Uterus (tissue), 4 donors: Measurements from ENCODE around the gene TMEM181. TPM values are rescaled to one million over a fixed set of nuclear protein-coding genes. Genes with fewer than 3 reads are reported as not detected.
"Not testable (repeated sequence)": the region's sequence is repeated elsewhere in the genome, so short reads cannot be mapped to it uniquely, and the experiment has no call there.

Experiments used
- DNase-seq, 2 donors: peaks; one replicate each; pipeline ENCODE4 v3.0.0-alpha.2; 2019 to 2020
- H3K27ac ChIP-seq, 2 donors: fragments of 200-600 bp; sonication (generic); 1 replicate in 1 of 2; 2 replicates in 1 of 2; pipeline ENCODE4 v1.5.1; 2016 to 2018
- H3K27me3 ChIP-seq, 2 donors: fragments of 200-600 bp; sonication (generic); one replicate each; pipeline ENCODE4 v1.5.1; 2018 to 2019; ENCODE audit warnings: control low read depth in 1 of 2
- H3K36me3 ChIP-seq, 2 donors: fragments of 200-600 bp; sonication (generic); one replicate each; pipeline ENCODE4 v1.5.1; 2019; ENCODE audit warnings: control low read depth in 1 of 2
- H3K4me1 ChIP-seq, 2 donors: fragments of 200-600 bp; sonication (generic); one replicate each; pipeline ENCODE4 v1.5.1; 2018 to 2019; ENCODE audit warnings: control low read depth in 1 of 2
- H3K4me3 ChIP-seq, 2 donors: fragments of 200-600 bp; sonication (generic); 1 replicate in 1 of 2; 2 replicates in 1 of 2; pipeline ENCODE4 v1.5.1; 2018 to 2019; ENCODE audit warnings: mild to moderate bottlenecking in 1 of 2
- H3K9me3 ChIP-seq, 2 donors: fragments of 200-600 bp; sonication (generic); one replicate each; pipeline ENCODE4 v1.5.1; 2019; ENCODE audit warnings: control low read depth in 1 of 2
- CTCF ChIP-seq, 4 experiments: fragments of 200-600 bp in 2 of 4; fragments of 450-650 bp in 2 of 4; sonication (generic) in 2 of 4; IDR thresholded peaks; one replicate each; pipeline ENCODE4 v1.5.1; 2016 to 2019; ENCODE audit warnings: antibody characterized with exemption in 4 of 4, mild to moderate bottlenecking in 2 of 4, moderate library complexity in 1 of 4
- POLR2A ChIP-seq, 2 donors: fragments of 450-650 bp; IDR thresholded peaks; one replicate each; pipeline ENCODE4 v1.6.1; 2016; ENCODE audit warnings: antibody characterized with exemption in 2 of 2, mild to moderate bottlenecking in 1 of 2, moderate library complexity in 1 of 2
- intact Hi-C: fragments of 100-400 bp; cut with DNase I; formaldehyde crosslinking; loops from one replicate; pipeline ENCODE4 v1.15.1; 2023; ENCODE audit warnings: low total_unique reads
- total RNA-seq, 4 donors: library from RNA; depleted of rRNA in 3 of 4; stranded (reverse); fragments of >200 nt in 3 of 4; gene quantifications; one replicate each; pipeline versions ENCODE4 v1.1.0 to v1.2.4, GENCODE V29; 2014 to 2023
- donor health status: DM: yes; HTN: yes; CAD: no.

Gene TMEM181
- total RNA-seq, 4 donors from 2014 or later = 17.6 to 36.6 (median 28.8) TPM

DNA sequence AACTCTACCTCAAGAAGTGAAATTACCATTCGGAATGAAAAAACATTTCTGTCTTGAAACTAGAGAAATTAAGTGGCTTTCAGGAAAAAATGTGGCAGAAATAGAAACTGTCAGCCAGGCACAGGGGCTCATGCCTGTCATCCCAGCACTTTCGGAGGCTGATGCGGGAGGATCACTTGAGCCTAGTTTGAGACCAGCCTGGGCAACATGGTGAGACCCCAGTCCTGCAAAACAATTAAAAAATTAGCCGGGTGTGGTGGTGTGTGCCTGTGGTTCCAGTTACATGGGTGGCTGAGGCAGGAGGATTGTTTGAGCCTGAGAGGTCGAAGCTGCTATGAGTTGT is 7.1 kb upstream of the TMEM181 start:
- intact Hi-C loops = no loop called here
- H3K27ac ChIP-seq = no peak overlapping the region
- H3K9me3 ChIP-seq = no peaks in the 10 kb centered on the region
- H3K4me1 ChIP-seq = no peaks in the 10 kb centered on the region
- DNase-seq = no peak
- no peaks in the 10 kb centered on the region for H3K36me3 ChIP-seq
- H3K4me3 ChIP-seq = no peak overlapping the region
- TF ChIP-seq CTCF (IDR thresholded peaks at IDR 0.05) (no peak), POLR2A (IDR thresholded peaks at IDR 0.05) (no peak)
- H3K27me3 ChIP-seq = no peaks in the 10 kb centered on the region

DNA sequence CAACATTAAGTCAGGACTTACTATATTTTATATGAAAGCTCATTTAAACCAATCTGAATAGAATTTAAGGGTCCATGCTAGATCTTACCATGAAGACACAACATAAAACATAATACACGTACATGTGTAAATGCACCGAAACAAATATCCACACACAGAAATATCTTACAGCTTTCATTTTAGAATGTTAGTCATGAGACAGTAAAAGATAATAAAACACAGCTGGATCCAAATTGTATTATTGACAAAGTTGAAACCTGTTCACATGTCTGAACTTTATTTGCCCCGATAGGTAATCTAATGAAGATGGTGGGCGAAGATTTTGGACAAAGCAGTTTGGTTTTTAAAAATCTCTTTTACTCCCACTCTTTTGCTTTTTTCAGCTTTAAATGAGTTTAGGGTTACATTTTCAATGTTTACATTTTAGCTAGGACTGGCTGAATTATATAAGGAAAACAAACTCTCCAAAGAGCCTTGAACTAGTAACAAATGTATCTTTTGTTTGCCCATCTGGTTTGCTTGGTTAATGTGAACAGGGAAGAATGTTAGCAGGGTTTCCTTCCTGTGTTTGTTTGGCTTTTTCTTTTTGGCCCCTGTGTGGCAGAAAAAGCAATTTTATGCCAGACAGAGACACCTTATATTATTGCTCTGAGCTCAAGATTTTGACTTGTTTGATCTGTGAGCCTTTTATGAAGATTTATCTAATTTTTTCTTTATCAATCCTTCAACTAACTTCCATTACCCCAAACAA is 5.1 kb upstream of the TMEM181 start:
- Histone ChIP-seq H3K27ac (no peak overlapping the region), H3K4me1 (no peaks in the 10 kb centered on the region), H3K36me3 (no peaks in the 10 kb centered on the region), H3K9me3 (no peaks in the 10 kb centered on the region), H3K27me3 (no peaks in the 10 kb centered on the region), H3K4me3 (no peak overlapping the region)
- DNase-seq = no peak
- TF ChIP-seq CTCF (IDR thresholded peaks at IDR 0.05) = no peak
- no peak for TF ChIP-seq POLR2A (IDR thresholded peaks at IDR 0.05)
- intact Hi-C loops = no loop called here

DNA sequence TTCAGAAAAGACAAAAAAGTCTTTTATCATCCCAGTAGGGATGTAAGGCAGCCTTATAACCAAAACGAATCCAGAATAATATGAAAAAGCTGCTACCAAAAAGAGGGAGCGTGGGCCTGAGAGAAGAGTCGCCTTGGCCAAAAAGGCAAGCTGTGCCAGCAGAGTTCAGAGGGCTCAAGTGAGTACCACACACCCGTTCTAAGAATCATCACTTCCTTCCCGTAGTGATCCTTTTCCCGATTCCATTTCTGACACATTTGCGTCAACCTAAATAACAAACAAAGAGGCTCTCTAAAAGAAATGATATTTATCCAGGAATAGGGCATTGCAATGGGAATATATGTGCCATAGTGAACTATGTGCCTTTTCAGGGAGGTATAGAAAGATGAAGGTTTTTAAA is 3.8 kb upstream of the TMEM181 start:
- intact Hi-C loops = no loop called here
- TF ChIP-seq POLR2A (IDR thresholded peaks at IDR 0.05) = no peak
- no peaks in the 10 kb centered on the region for H3K9me3 ChIP-seq

GRCh38 chr6:158557110-158557509 is 2.8 kb upstream of the TMEM181 start:
- intact Hi-C loops, H3K9me3 ChIP-seq, H3K36me3 ChIP-seq, H3K4me3 ChIP-seq, DNase-seq, H3K27me3 ChIP-seq, H3K27ac ChIP-seq, H3K4me1 ChIP-seq: not testable (repeated sequence)

More for the DNA sequence above, 3.8 kb upstream of the TMEM181 start:
- Histone ChIP-seq H3K27me3 (no peaks in the 10 kb centered on the region), H3K36me3 (no peaks in the 10 kb centered on the region), H3K27ac (no peak overlapping the region), H3K4me3 (no peak overlapping the region), H3K4me1 (peaks cover 0 to under 1% of the 10 kb centered on the region in 2 donors)
- DNase-seq = no peak

- Histone ChIP-seq H3K9me3 (no peaks in the 10 kb centered on the region), H3K4me1 (peaks cover 0 to 7% of the 10 kb centered on the region in 2 donors), H3K27ac (no peak overlapping the region), H3K27me3 (no peaks in the 10 kb centered on the region), H3K4me3 (no peak overlapping the region), H3K36me3 (no peaks in the 10 kb centered on the region)
- intact Hi-C loops = no loop called here
- DNase-seq = no peak
- TF ChIP-seq CTCF (IDR thresholded peaks at IDR 0.05) = no peak
- TF ChIP-seq POLR2A (IDR thresholded peaks at IDR 0.05) = no peak
Measured at GRCh38 chr6:158557927-158558326, 2.0 kb upstream of the TMEM181 start.

DNA sequence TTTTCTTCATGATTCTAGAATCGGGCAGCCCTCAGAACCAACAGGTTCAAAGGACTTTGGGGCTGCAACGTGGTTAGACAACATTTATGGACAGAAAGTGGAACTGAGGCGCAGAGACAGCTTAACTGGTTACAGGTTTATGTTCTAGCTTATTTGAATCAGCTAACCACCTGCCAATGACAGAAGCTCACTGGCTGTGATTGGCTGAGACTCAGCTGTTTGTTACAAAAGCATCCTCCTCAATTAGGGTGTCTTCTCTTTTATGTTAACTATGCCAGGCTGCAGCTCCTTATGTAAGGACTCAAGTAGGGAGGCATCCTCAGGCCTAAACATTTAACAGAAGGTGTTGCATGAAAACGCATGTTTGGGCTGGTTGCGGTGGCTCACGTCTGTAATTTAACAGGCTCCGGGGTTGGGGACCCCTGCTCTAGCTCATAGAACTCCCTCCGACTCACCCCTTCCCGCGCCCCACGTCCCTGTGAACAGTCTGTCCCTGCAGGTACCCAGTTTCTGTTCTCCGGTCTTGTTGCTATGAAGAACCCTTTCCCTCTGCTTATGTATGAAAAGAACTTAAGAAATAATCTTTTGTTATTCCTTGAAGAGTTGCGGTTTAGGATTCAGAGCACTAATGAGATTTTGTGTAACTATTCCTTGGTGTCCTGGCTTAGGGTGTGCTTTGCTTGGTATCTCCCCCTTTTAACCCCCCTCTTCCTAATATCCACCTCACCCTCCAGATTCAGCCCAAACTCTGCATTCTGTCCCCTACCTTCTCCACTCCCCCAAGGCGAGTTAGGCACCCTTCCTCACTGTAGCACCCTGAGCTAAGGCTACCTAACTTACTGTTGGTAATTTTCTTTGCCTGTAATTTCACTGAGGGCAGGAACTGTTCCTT is 1.2 kb upstream of the TMEM181 start:
- Histone ChIP-seq H3K36me3 (no peaks in the 10 kb centered on the region), H3K27me3 (no peaks in the 10 kb centered on the region), H3K27ac (no peak overlapping the region), H3K9me3 (no peaks in the 10 kb centered on the region), H3K4me3 (no peak overlapping the region), H3K4me1 (peaks cover 0 to 7% of the 10 kb centered on the region in 2 donors)
- TF ChIP-seq POLR2A (IDR thresholded peaks at IDR 0.05) (no peak), CTCF (IDR thresholded peaks at IDR 0.05) (no peak)
- no peak for DNase-seq
- intact Hi-C loops = no loop called here
